ENCODE results near the gene BRCA1.

Gene BRCA1

DNA sequence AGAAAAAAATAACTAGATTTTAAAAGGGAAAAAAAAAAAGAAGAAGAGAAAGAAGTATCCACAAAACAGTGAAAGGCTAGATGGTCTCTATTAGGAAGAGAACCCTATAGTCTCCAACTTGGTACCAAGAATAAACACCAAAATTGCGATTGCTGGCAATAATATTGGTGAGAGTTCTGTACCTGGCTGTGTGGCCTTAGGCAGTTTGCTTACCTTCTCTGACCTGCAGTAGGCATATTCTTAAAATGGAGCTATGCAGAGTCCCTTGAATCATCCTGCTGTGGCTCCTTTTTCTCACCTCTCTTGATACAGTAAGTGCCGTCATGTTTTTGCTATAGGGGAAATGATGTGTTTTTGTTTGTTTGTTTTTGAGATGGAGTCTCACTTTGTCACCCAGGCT, 35.1 kb downstream of the BRCA1 start:
- no peak for DNase-seq
- Histone ChIP-seq H3K36me3 (peaks cover 48% of the 10 kb centered on the region), H3K4me3 (ENCODE audit: low read depth, low read length) (no peak overlapping the region), H3K27me3 (no peaks in the 10 kb centered on the region), H3K4me1 (peaks cover 4% of the 10 kb centered on the region), H3K9me3 (no peaks in the 10 kb centered on the region)
- TF ChIP-seq, protein P1, sequence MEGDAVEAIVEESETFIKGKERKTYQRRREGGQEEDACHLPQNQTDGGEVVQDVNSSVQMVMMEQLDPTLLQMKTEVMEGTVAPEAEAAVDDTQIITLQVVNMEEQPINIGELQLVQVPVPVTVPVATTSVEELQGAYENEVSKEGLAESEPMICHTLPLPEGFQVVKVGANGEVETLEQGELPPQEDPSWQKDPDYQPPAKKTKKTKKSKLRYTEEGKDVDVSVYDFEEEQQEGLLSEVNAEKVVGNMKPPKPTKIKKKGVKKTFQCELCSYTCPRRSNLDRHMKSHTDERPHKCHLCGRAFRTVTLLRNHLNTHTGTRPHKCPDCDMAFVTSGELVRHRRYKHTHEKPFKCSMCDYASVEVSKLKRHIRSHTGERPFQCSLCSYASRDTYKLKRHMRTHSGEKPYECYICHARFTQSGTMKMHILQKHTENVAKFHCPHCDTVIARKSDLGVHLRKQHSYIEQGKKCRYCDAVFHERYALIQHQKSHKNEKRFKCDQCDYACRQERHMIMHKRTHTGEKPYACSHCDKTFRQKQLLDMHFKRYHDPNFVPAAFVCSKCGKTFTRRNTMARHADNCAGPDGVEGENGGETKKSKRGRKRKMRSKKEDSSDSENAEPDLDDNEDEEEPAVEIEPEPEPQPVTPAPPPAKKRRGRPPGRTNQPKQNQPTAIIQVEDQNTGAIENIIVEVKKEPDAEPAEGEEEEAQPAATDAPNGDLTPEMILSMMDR (IDR thresholded peaks at IDR 0.05; ENCODE audit: low read depth, low read length), result no peak

DNA sequence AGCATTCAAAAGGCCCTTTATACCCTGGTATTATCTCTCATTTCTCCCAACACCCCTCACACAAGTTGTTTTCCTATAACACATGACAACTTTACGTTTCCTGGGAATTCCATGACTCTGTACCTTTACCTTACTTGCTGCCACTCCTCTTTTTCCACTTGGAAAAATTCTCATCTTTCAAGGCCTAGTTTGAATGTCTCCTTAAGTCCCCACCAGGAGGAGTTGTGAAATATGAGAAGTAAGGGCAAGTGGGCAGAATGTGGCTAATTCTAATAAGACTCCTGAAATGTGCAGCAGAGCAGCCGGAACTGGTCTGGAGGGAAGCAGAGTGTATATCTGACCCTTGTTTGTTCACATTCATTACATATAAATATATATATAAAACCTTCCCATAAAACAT, 39.7 kb downstream of the BRCA1 start:
- H3K4me1 ChIP-seq, result no peaks in the 10 kb centered on the region
- H3K36me3 ChIP-seq, result peaks cover 34% of the 10 kb centered on the region
- TF ChIP-seq, protein P1 (IDR thresholded peaks at IDR 0.05; ENCODE audit: low read depth, low read length), result no peak
- no peaks in the 10 kb centered on the region for H3K27me3 ChIP-seq
- H3K4me3 ChIP-seq (ENCODE audit: low read depth, low read length), result no peak overlapping the region
- H3K9me3 ChIP-seq, result no peaks in the 10 kb centered on the region
- no peak for DNase-seq

DNA sequence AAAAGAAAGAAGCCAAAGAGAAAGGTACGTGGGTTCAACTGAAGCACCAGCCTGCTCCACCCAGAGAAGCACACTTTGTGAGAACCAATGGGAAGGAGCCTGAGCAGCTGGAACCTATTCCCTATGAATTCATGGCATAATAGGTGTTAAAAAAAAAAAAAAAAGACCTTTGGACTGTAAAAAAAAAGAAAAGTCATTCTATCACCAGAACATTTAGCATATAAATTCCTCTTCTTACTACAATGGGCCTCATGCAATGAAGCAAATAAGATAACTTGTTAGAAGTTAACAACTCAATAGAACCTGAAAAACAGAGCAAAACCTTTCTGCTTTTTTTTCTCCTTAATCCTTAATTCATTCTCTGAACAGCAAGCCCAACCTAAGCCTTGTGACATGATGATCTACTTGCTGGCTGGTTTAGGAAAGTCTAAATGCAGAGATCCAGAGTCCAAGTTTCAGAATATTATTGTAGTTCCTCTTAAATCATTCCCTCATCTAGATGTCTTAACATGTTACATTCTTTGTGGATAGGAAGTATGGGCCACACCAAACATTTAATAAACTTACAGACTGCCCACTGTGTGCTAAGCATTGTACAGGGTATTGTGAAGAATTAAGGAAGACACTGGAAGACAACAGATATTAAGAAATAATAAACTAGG, 45.4 kb downstream of the BRCA1 start:
- Histone ChIP-seq H3K4me1 (no peaks in the 10 kb centered on the region), H3K27me3 (no peaks in the 10 kb centered on the region), H3K36me3 (peaks cover 25% of the 10 kb centered on the region), H3K9me3 (no peaks in the 10 kb centered on the region), H3K4me3 (ENCODE audit: low read depth, low read length) (no peak overlapping the region)
- no peak for DNase-seq
- TF ChIP-seq, protein P1 (IDR thresholded peaks at IDR 0.05; ENCODE audit: low read depth, low read length), result no peak

DNA sequence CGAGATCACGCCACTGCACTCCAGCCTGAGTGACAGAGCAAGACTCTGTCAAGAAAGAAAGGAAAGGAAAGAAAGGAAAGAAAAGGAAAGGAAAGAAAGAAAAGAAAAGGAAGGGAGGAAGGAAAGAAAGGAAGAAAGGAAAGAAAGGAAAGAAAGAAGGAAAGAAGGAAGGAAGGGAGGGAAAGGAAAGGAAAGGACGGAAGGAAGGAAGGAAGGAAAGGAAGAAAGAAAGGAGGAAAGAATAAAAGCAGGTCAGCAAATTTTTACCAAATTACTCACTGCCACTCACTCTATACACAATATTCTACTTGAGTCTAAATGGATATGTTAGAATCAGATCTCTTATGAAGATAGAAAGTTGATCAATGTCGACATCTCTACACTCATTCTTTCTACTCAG, 50.3 kb downstream of the BRCA1 start:
- TF ChIP-seq, protein P1 (IDR thresholded peaks at IDR 0.05; ENCODE audit: low read depth, low read length), result no peak
- Histone ChIP-seq H3K27me3 (no peaks in the 10 kb centered on the region), H3K36me3 (peaks cover 11% of the 10 kb centered on the region), H3K4me1 (no peaks in the 10 kb centered on the region), H3K4me3 (ENCODE audit: low read depth, low read length) (no peak overlapping the region), H3K9me3 (no peaks in the 10 kb centered on the region)
- DNase-seq, result no peak

DNA sequence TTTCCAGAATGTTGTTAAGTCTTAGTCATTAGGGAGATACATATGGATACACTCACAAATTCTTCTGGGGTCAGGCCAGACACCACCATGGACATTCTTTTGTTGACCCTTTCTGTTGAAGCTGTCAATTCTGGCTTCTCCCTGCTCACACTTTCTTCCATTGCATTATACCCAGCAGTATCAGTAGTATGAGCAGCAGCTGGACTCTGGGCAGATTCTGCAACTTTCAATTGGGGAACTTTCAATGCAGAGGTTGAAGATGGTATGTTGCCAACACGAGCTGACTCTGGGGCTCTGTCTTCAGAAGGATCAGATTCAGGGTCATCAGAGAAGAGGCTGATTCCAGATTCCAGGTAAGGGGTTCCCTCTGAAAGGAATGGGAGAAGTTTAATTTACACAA, 54.3 kb downstream of the BRCA1 start:
- no peaks in the 10 kb centered on the region for H3K27me3 ChIP-seq
- no peak for DNase-seq
- H3K36me3 ChIP-seq, result peaks cover 28% of the 10 kb centered on the region
- no peaks in the 10 kb centered on the region for H3K4me1 ChIP-seq
- no peak overlapping the region for H3K4me3 ChIP-seq (ENCODE audit: low read depth, low read length)
- no peaks in the 10 kb centered on the region for H3K9me3 ChIP-seq
- TF ChIP-seq, protein P1 (IDR thresholded peaks at IDR 0.05; ENCODE audit: low read depth, low read length), result no peak

DNA sequence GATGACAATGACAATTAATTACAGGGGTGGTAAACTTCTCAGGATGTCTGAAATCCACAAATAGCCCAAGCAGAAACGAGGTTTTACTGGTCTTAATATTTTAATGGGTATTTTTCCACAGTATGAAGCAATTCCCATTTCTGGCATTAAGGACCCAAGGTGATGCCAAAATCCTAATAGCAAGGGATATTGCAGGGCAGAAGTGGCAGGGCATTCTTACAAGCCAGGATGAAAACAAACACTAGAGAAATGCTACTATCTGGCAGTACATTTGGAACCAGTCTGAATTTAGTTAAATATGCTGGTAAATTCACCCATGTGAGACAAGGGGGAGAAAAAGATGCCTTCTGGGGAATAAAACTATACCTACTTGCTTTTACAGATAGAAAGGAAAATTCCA, 54.9 kb downstream of the BRCA1 start:
- H3K36me3 ChIP-seq, result peaks cover 25% of the 10 kb centered on the region
- no peaks in the 10 kb centered on the region for H3K4me1 ChIP-seq
- H3K27me3 ChIP-seq, result no peaks in the 10 kb centered on the region
- no peak overlapping the region for H3K4me3 ChIP-seq (ENCODE audit: low read depth, low read length)
- H3K9me3 ChIP-seq, result no peaks in the 10 kb centered on the region
- TF ChIP-seq, protein P1 (IDR thresholded peaks at IDR 0.05; ENCODE audit: low read depth, low read length), result no peak
- DNase-seq, result no peak

Measured in BE2C (cell line).